ENCODE measurements around the gene PLXNA1.

Gene PLXNA1

DNA sequence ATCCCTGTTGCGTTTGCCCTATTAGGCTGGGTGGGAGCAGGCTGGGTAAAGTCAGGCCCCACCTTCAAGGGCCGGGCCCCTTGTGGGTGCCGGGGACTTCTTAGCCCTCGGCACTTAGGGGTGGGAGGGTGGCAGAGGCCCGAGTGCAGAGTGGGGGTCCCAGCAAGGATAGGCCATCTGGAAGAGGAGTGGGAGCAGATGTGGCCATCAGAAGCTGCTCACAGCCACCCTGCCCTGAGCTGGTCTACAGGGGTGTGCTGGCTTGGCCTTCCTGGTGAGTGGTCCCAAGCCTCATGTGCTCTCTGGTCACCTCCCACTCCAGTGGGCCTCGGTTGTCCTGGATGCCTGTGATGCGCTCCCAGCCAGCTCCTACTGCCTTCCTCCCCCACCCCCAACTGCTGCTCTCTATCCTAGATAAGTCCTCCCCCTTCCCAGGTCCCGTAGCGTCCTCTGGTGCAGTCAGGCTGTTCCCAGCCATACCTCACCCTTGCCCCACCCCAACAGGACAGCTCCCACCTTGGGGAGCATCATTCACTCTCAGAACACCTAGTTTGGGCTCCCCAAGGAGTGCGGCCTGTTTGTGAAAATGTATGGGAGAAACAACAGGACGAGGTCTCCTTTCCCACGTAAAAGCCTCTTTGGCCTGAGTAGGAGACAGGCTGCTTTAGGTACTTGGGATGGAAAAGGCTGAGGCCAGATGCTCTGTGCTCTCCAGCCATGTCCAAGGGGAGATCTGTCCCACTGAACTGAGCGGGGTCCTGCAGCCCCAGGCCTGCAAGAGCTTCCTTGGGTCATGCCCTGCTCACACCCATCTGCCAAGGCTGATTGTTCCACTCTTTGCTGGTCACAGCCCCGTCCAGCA is 24.9 kb upstream of the PLXNA1 start:
- no peak for DNase-seq (ENCODE audit: low read depth)
- no peak overlapping the region for H3K4me3 ChIP-seq (ENCODE audit: low read depth, low read length)
- TF ChIP-seq, protein P1, sequence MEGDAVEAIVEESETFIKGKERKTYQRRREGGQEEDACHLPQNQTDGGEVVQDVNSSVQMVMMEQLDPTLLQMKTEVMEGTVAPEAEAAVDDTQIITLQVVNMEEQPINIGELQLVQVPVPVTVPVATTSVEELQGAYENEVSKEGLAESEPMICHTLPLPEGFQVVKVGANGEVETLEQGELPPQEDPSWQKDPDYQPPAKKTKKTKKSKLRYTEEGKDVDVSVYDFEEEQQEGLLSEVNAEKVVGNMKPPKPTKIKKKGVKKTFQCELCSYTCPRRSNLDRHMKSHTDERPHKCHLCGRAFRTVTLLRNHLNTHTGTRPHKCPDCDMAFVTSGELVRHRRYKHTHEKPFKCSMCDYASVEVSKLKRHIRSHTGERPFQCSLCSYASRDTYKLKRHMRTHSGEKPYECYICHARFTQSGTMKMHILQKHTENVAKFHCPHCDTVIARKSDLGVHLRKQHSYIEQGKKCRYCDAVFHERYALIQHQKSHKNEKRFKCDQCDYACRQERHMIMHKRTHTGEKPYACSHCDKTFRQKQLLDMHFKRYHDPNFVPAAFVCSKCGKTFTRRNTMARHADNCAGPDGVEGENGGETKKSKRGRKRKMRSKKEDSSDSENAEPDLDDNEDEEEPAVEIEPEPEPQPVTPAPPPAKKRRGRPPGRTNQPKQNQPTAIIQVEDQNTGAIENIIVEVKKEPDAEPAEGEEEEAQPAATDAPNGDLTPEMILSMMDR (IDR thresholded peaks at IDR 0.05; ENCODE audit: low read depth, low read length, missing control alignments): no peak

DNA sequence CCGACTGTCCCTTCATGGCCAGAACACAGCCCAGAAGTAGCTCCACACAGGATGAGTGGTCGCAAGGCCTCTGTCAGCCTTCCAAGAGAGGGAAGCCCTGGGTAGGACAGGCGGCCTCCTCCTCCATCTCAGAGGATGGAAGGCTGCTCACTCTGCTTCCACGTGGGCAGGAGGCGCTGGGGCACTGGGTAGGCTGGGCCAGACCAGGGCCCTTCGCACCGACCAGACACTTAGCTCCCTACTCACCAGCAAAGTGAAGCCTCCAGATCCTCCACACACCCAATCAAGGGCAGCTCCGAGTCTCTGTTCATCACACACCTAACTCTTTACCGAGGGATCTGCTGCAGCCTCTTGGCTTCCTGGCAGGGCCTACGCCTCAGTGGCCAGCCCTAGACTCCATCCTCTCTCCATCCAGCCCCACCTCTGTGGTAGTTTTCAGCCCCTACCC is 24.3 kb upstream of the PLXNA1 start:
- DNase-seq (ENCODE audit: low read depth): no peak
- TF ChIP-seq, protein P1 (IDR thresholded peaks at IDR 0.05; ENCODE audit: low read depth, low read length, missing control alignments): no peak
- H3K4me3 ChIP-seq (ENCODE audit: low read depth, low read length): no peak overlapping the region

DNA sequence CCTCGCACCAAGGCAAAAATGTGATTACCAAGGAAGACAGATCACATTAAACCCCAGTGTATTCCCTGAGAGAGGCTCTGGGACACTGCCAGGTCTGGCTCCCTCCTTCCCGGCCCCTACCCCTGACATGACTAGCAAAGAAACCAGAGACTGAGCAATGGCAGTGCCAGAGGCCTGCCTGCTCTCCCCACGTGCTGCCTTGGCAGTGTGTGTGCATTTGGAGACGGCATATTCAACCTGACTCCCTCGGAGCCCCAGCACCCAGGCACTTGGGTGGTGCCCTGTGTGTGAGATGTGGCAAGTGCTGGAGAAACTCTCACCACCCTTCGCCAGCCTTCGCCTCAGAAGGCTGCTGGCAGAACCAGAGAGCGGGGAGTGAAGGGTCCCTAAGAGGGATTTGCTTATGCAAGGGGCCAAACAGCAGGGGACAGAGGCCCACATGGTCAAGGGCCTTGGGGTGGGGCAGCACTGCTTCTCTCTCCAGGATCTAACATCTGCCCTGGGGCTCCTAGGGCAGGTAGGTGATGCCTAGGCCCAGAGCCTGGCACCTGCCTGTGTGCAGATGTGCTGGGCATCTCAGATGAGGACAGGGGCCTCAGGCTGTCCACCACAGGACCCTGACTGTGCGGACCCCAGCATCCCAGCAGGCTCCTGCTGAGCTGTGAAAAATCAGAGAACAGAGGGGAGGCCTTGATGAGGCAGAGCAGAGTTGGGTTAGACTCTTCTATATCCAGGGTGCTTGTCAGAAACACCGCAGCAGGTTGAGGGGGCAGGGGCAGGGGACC is 23.6 kb upstream of the PLXNA1 start:
- TF ChIP-seq, protein P1 (IDR thresholded peaks at IDR 0.05; ENCODE audit: low read depth, low read length, missing control alignments): no peak
- H3K4me3 ChIP-seq (ENCODE audit: low read depth, low read length): no peak overlapping the region
- DNase-seq (ENCODE audit: low read depth): no peak

DNA sequence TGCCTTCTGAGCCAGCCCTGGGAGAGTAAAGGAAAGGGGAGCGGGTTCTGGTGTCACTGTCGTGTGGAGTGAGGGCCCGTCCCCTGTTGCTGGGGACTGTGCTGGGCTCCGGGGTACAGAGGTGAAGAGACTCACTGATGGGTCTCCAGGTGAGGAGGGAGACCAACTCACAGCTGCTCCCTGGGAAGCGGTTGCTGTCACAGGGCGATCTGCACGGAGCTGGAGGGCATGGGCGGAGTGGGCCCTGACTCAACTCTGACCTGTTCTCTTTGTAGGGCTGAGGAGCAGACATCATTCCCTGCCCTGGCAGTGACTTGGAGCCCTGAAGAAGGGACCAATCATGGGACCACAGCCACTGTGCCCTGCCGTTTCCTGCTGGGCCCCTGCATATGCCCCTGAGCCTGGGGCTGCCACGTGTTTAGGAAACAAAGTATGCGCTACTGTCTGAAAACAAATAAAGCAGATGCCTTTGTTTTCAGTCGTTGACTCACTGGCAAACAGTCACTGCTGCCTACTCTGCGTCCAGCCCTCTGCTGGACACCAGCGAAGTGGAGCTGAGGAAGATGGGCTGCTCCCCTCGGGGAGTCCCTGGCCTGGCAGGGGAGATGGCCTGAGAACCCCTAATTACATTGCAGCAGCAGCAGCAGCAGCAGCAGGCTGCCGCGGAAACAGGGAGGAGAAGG is 22.9 kb upstream of the PLXNA1 start:
- TF ChIP-seq, protein P1 (IDR thresholded peaks at IDR 0.05; ENCODE audit: low read depth, low read length, missing control alignments): no peak
- H3K4me3 ChIP-seq (ENCODE audit: low read depth, low read length): no peak overlapping the region
- no peak for DNase-seq (ENCODE audit: low read depth)

DNA sequence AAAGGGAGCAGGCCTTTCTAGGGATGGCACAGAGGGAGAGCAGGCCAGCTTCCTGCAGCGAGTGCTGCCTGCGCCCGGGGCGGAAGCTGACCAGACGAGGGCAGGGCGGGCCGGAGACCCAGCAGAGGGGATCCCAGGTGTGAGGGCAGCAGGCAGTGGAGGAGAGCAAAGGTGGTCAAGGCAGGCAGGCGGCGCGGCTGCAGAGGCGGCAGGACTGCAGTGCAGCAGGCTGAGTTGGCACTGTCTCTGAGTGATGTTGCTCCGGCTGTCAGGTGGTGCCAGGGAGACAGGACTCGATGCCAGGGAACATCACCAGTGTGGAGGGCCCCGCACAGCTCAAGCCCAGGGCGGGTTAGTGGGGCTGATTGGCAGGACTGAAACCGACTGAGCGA is 22.3 kb upstream of the PLXNA1 start:
- TF ChIP-seq, protein P1 (IDR thresholded peaks at IDR 0.05; ENCODE audit: low read depth, low read length, missing control alignments): no peak
- no peak for DNase-seq (ENCODE audit: low read depth)
- H3K4me3 ChIP-seq (ENCODE audit: low read depth, low read length): no peak overlapping the region

DNA sequence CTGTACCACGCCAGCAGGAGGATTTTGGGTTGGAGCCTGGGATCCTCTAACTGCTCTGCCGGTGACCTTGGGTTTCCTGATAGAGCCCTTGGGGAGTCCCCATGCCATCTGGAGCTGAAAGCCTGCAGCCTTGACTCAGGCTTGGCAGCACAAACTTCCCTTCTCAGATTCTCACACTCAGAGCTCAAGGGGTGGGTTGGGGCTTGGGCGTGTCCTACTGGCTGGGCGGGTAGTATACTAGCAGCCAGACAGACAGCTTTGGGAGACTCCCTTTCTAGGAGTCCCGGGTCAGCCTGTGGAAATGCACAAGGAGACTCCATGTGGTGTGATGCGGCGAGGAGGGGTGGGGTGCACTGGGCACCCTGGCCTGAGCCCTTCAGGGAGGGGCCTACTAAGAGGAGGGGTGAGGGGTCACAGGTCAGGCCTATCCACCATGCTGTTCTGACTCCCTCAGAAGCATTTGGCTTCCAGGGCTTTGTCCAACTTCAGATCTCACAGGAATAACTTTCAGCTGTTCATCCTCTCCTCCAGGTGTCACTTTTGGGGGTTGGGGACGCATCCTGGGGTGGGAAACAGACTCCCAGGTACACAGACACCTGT is 21.6 kb upstream of the PLXNA1 start:
- TF ChIP-seq, protein P1 (IDR thresholded peaks at IDR 0.05; ENCODE audit: low read depth, low read length, missing control alignments): no peak
- no peak for DNase-seq (ENCODE audit: low read depth)
- H3K4me3 ChIP-seq (ENCODE audit: low read depth, low read length): no peak overlapping the region

Data from GM12864 (cell line).